HG03439 (cell line): ENCODE measurements around the gene TOP2A.
"Not testable (repeated sequence)": the region's sequence is repeated elsewhere in the genome, so short reads cannot be mapped to it uniquely, and the experiment has no call there.

ENCODE experiments used
- ATAC-seq: cut with Tn5 transposase; IDR thresholded peaks from one replicate; pipeline ENCODE4 v1.9.1; 2021; ENCODE audit warnings: mild to moderate bottlenecking, moderate library complexity; ENCODE audit not compliant: unreplicated experiment

The TOP2A gene

DNA sequence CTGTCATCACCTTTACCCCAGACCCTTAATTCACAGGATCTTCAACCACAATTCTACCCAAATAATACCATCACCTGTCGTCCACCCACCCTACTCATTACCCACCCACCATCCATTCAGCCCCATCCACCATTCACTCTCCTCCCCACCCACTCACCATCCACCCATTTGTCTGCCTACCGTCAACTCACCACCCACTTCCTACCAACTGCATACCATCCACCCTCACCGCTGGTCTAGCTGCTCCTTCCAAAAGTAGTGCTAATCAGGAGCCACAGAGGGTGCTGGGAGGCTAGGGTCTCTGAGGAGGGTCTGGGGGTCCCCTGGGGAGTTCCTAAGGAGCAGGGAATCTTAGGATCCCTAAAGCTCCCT is 13.5 kb upstream of the TOP2A start:
- ATAC-seq: no peak

GRCh38 chr17:40430272-40431230 is 12.9 kb upstream of the TOP2A start:
- no peak for ATAC-seq

DNA sequence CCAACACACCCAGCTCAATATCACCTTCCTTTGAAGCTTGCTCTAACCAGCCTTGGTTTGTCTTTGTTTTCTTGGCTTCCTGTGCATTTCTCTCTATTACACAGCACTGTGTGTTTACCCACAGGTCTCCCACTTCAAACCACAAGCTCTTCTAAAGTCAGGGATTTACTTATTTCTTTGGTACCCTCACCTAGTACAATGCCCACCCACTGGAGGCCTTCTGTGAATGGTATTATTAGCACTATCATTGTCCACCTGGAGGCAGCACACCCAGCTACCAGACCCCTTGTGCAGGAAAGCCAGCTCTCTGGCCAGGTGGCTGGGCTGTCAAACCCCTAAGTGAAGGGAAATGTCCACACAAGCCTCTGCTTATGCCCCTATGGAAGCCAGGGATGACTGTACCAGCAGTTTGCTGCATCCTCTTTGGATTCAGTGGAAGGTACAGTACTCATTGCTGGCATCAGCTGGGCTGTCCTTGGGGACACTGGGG is 9.4 kb upstream of the TOP2A start:
- no peak for ATAC-seq

DNA sequence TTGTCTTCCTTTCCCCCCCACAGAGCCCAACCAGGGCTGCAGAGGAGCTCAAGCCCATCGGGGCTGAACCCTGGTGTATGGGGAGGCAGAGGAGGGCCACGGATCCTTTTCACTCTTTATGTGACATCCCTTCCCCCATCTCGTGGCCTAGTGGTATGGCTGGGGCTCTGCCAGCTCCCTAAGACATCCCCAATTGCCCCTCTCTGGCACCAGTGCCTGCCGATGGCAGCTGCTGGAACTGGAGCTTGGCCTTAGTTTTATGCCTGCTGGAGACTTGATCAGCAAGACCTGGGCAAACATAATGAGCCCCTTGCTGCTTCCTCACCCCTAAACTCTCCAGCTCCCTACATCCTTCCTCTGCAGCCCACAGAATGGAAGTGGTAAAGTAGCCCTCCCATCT is 8.0 kb upstream of the TOP2A start:
- no peak for ATAC-seq

DNA sequence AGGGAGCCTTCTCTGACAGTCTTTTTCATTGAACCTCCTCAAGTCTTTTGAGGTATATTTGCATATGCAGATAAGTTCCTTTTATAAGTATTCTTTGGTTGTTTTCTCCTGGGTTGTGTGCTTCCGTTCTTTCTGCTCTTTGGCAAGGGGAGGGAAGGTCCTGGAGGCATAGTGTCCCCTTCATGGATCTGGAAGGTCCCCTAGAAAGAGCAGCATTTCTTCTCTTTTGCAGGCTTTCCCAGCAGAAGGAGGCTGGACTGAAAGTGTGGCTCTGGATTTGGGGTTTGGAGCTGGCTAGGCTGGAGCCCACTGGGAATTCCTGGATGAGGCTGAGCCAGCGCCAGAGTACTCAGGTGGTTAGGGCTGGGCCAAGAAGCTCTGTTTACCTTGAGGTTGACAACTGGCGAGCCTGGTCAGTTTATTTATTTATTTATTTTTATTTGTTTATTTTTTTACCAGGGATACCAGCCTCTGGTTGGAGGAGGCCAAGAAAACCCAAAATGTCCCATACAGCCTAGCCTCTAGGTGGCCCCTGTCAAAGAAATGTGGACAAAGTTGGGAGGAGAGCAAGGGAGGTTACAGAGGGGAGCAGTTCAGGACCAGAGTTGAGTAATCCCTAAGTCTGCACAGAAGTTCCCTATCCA is 5.4 kb upstream of the TOP2A start:
- ATAC-seq: no peak

DNA sequence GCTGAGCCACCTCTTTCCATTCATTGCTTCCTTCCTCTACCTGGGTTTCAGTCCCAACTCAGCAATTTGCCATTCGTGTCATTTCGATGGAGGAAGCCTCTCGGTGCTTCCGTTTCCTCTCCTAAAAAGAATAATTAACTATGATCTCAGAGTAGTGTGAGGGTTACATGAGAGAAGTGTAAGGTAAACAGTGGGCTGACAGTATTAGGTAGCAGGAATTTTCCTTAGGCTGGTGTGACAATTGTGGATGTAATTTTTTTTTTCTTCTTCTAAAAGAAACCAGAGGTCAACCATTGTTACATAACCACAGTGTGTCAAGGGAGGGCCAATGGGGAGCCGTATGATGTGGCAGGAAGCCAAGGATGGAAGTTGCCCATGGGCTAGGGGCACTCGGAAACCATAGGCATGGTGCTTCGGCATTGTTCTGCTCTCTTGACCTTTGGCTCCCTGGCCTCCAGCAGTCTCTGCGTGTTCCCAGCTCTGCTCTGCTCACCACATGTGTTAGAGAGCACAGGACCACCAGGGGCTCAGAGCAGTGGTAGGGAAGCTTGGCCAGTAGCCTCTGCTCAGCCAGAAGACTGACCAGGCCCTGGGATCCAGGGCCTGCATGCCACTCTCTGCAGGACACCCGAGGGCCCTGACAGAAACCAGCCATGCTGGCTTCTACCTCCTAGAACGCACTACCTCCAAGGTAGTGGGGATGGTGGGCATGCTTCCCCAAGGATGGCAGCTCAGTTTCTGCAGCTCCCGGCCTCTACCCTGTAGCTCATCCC is 2.0 kb upstream of the TOP2A start:
- ATAC-seq: no peak

DNA sequence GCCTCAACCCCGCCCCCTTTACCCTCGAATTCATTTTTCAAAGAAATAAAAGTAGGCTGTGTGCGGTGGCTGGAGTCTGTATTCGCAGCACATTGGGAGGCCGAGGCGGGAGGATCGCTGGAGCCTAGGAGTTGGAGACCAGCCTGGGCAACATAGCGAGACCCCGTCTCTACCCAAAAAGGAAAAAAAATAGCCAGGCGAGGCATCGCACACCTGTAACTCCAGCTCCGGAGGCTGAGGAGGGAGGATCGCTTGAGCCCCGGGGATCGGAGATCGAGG is 671 bp upstream of the TOP2A start:
- ATAC-seq: no peak

DNA sequence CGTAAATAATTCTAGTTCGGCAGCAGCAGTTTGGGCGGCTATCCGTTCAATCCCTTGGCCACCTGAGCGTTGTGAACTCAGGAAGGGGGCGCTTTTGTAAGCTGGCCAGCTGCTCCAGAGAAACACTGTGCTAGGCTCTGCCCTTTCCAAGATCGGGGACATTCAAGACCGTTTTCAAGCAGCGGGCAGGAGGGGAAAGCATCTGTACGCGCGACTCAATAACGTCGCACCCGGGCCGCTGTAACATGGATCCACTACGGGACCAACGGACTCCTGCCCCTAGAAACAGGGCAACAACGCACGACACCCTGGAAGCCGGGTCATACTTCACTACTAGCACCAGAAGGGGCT is 463 bp downstream of the TOP2A start:
- ATAC-seq: peak; percentile 25

DNA sequence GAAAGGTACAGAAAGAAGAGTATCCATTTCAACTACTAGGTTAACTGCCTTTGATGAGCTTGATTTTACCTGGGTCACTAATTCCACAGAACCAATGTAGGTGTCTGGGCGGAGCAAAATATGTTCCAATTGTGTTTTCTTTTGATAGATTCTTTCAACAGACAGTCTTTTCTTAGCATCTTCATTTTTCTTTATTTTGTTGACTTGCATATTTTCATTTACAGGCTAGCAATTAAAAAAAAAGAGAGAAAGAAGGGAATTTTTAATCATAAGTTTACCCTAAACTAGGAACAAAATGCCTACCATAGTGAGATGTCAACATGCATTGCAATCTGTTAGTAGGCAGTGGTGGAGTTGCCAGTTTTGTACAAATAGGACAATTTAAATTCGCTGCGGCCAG is 1.0 kb downstream of the TOP2A start:
- ATAC-seq: no peak

DNA sequence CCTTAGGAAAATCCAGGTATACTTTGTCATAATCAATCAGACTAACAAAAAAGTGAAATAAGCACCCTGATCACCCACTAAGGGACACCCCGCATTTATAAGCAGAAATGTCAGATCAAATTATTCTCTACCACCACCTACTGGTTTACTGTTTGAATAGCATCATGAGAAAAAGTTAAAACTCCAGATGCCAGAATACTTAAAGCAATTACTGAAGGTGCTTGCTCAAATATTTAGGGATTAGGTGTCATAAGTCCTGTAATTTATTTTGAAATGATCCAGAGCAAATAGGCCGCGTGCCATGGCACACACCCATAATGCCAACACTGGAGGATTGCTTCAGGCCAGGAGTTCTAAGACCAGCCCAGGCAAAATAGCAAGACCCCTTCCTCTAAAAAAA is 2.3 kb downstream of the TOP2A start:
- ATAC-seq: no peak

- ATAC-seq: not testable (repeated sequence)
Observed at GRCh38 chr17:40414312-40414711, 3.4 kb downstream of the TOP2A start.

- ATAC-seq: no peak
Observed at GRCh38 chr17:40412880-40413279, 4.8 kb downstream of the TOP2A start.

GRCh38 chr17:40411821-40412220 is 5.9 kb downstream of the TOP2A start:
- no peak for ATAC-seq

GRCh38 chr17:40410082-40410481 is 7.6 kb downstream of the TOP2A start:
- ATAC-seq: no peak

- ATAC-seq: not testable (repeated sequence)
Observed at GRCh38 chr17:40409540-40409939, 8.2 kb downstream of the TOP2A start.

DNA sequence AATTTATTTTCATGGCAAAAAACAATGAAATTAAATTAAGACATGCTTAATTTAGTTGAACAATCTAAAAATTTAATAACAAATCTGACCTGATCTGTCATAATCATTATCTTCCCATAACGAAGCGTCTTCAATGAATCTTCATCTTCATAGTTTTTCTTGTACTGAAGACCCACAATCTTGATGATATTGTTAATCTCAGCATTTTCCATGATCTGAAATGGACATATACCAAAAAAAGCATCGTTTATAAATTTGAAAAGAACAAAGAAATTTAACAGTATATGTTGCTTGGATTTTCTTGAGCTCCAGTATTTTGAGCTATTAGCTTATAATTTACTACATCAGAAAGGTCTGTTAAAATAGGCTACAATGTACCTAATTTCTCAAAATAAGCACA is 10.2 kb downstream of the TOP2A start:
- no peak for ATAC-seq

GRCh38 chr17:40404003-40404402 is 13.7 kb downstream of the TOP2A start:
- ATAC-seq: no peak

DNA sequence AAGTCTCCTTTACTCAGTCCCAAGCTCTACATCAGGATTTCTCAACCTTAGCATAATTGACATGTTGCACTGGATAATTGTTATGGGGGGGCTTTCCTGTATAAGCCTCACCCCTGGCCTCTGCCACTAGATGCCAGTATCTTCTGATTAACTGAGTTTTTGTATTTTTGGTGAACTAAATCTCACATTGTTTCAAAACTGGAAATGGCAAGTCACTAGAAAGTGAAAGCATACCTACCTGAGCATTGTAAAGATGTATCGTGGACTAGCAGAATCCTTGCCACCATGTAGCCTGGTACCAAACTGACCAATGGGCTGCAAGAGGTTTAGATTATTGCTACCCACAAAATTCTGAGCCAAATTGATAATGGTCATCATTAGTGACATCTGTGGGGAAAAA is 15.0 kb downstream of the TOP2A start:
- ATAC-seq: no peak

DNA sequence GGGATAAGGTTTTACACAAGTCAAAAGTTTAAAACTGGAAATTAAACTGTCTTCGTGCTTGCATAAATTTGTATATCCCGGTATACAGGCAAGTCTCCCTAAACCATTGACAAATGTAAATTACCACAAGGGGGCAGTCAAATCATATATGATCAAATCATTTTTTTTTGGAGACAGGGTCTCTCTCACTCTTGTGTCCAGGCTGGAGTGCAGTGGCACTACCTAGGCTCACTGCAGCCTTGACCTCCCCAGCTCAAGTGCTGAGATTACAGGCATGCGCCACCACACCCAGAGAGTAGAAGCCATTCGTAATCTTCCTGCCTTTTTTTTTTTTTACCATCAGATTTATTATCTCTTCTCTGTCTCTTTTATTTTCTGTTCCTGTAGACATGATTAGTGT is 18.5 kb downstream of the TOP2A start:
- ATAC-seq: no peak

DNA sequence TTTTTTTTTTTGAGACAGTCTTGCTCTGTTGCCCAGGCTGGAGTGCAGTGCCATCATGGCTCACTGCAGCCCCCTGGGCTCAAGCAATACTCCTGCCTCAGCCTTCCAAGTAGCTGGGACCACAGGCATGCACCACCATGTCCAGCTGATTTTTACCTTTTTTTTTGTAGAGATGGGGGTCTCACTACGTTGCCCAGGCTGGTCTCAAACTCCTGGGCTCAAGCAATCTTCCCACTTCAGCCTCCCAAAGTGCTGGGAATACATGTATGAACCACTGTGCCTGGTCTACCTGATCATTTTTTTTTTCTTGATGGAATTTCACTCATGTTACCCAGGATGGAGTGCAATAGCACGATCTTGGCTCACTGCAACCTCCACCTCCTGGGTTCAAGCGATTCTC is 31.1 kb downstream of the TOP2A start:
- not testable (repeated sequence) for ATAC-seq

GRCh38 chr17:40382251-40382650 is 35.4 kb downstream of the TOP2A start:
- no peak for ATAC-seq

DNA sequence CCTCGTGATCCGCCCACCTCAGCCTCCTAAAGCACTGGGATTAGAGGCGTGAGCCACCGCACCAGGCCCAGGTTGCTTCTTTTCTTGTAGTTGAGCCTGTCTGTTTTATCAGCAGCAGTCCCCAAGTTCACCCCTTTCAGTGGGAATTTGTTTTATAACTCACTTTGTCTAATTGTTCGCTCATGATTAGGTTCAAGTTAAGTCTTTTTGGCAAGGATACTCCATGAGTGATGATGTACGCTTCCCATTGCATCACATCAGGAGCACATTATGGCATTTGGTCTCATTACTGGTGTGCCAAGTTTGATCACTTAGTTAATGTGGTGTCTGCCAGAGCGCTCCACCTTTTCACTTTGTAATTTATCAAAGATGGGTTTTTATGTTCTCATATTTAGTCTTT is 38.7 kb downstream of the TOP2A start:
- no peak for ATAC-seq
